Stimulated activated CD8-positive, alpha-beta memory T cell treated with anti-CD3 and anti-CD28 coated beads, Interleukin-15, amount 100 ng/mL, for 48 hours (primary cell): ENCODE results near the gene GABRP.
"Not testable (repeated sequence)": the region's sequence is repeated elsewhere in the genome, so short reads cannot be mapped to it uniquely, and the experiment has no call there.

Source experiments
- DNase-seq, 2 donors: peaks; one replicate each; pipeline ENCODE4 v3.0.0-alpha.2; 2020; ENCODE audit warnings: low read depth in 2 of 2

GABRP gene

DNA sequence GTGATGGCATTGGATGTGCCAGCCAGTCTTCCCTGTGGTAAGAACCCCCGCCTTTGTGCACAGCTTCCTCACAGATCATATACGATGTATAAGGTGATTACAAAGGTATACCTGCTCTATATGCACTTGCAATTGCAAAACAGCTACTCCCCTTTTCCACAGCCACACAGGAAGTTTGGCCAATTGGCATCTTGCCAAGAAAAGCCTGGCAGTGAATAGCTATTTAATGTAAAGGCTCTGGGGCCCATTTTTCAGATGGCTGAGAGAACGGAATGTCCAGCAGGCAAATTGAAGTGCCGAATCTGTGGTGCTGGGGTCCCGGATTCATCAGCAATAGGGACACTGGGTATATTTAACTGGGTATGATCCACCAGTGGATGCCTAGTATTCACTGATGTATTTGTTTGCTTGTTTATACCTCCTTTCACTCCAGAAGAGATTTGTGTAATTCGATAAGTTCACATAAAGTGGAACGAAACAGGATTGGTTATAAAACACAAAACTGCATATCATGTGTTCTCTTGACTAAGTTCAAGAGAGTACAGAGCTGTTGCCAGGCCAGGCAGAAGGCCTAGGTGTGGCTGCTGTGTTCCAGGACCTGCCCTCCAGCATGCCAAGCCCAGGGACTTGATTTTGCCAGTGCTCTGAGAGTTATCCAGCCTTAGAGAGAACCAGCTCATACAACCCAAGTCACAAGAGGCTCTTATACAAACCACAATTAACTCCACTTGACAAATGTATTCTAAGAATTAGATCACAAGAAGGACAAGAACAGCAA lies 27.7 kb upstream of the GABRP start:
- no peak for DNase-seq

DNA sequence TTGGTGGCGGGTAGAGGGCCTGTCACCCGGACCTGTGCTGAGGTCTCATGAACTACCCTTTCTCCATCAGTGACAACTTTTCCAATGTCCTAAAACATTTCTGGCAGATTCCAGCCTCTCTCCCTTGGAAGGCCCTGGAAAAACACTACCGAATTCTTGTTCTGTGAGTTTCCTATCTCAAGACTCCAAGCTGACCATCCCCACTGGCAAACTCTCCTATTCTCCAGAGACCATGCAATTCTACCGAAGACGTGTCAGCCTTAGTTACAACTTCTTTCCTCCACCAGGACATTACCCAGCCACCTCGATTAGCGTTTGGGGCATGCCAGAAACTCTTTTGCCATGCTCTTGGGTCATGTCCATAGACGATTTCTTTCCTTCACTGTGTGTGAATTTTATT lies 26.8 kb upstream of the GABRP start:
- DNase-seq, result no peak

GRCh38 chr5:170757182-170757601 lies 26.3 kb upstream of the GABRP start:
- DNase-seq, result no peak

GRCh38 chr5:170757669-170758068 lies 25.9 kb upstream of the GABRP start:
- no peak for DNase-seq

DNA sequence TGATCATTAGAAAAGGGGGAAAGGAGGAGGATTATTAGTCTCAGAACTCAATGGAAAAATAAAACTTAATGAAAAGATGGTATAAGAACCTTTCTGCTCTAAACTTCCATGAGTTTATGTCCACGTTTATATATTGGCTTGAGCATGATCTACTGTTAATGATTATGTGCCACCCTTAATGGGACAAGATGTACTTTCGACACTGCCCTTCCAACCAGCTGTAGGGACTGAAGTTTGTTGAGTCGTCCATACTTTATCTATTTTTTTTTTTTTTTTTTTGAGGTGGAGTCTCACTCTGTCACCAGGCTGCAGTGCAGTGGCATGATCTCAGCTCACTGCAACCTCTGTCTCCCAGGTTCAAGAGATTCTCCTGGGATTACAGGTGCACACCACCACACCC lies 25.0 kb upstream of the GABRP start:
- no peak for DNase-seq

GRCh38 chr5:170760113-170760512 lies 23.4 kb upstream of the GABRP start:
- DNase-seq, result no peak

DNA sequence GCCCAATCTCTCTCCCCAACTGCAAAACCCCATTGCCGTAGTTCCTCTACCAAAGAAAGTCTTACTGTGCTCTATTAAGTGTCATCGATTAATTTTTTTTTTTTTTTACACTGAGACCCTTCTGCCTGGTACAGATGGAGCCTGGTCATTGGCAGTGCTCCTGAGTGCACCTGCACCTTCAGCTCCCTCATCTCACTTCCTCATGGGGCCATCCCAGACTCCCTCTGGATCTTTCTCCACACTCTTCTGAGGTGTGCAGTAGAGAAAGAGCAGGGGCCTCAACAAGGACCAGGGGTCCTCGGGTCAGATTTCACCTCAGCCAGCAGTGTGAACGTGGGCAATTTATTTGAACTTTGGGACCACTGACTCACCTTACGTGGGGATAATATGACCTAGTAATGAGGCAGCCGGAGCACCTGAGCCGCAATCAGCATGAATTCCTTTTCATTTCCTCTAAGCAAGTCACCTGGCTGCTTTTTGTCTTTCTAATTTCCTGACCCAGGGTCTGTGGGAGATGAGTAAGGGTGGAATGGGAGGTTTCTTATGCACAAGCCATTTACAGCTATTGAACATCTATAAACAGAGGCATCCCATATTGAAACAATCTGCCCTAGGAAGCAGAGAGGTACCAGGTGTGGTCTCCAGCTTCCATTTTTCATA lies 22.3 kb upstream of the GABRP start:
- DNase-seq, result no peak

DNA sequence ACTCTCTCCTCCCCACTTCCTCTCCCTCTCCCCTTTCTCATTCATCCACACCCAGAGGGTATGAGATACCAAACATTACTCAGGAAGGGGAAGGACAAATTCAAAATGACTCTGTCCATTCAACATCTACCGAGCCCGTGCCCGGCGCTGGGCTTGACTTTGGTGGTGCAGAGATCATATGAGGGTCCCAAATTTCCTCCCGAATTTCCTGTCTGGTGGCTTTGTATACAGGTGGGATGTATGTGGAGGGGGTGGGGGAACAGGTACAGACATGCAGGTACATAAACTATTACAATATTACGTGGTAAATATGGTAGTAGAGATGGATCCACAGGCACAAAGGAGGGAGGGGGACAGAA lies 21.8 kb upstream of the GABRP start:
- no peak for DNase-seq

DNA sequence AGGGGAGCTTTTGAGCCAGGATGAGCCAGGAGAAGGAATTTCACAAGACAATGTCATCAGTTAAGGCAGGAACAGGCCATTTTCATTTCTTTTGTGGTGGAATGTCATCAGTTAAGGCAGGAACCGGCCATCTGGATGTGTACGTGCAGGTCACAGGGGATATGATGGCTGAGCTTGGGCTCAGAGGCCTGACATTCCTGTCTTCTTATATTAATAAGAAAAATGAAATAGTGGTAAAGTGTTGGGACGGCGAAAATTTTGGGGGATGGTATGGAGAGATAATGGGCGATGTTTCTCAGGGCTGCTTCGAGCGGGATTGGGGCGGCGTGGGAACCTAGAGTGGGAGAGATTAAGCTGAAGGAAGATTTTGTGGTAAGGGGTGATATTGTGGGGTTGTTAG lies 21.2 kb upstream of the GABRP start:
- not testable (repeated sequence) for DNase-seq

DNA sequence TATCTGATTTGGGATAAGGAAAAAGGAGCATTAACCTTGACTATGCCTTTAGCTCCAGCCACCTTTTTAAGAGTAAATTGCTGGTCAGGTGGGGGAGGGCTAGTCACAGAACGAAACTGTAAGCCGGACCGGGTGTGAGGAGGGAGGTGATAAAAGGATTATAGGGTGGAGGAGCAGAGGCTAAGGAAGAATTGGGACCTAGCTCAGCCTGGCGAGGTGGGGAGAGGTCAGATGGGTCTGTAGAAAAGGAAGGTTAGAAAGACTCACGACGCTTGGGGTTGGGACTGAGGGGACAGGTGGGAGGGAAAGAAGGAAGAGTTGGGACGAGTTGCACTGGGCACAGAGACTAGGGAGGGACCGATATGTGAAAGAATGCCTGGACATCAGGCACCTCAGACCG lies 17.7 kb upstream of the GABRP start:
- not testable (repeated sequence) for DNase-seq

DNA sequence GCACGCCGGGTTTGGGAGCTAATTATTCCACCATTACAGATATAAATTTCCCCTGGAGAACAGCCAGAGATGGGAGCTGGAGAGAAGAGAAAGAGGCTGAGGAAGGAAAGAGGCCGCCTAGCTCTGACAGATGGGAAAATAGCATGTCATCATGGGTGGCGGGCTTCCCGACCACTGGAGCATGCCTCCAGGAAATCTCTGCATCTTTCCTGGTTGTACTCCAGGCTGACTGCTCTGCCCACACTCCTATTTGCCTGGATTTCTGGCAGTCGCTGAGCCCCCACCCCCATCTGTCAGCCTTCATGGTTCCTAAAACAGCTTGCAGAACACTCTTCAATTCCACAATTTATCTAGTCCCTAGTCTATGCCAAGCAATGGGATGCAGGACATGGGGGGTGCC lies 14.3 kb upstream of the GABRP start:
- DNase-seq, result no peak

DNA sequence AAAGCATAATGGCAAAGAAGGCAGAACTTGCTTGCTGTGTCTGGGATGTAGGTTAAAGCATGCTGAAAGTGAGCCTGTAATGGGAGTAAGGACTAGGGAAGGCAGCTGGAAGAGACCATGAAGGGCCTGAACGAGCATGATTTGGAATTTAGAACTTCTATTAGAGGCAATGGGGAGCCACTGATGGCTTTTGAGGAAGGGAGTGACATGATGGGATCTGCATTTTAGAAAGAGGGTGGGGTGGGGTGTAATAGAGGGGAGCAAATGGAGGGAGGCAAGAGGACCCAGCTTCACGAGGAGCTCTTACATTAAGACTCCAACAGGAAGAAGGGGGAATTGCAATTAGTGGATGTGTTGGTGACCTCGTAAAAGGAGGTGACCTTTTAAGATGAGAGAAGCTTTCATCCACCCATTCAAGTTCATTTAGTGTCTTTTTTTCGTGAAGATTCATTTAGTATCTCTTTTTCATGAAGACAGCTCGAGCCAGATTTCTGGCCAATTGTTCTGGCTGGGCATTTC lies 13.6 kb upstream of the GABRP start:
- no peak for DNase-seq

GRCh38 chr5:170771496-170771895 lies 12.0 kb upstream of the GABRP start:
- no peak for DNase-seq

DNA sequence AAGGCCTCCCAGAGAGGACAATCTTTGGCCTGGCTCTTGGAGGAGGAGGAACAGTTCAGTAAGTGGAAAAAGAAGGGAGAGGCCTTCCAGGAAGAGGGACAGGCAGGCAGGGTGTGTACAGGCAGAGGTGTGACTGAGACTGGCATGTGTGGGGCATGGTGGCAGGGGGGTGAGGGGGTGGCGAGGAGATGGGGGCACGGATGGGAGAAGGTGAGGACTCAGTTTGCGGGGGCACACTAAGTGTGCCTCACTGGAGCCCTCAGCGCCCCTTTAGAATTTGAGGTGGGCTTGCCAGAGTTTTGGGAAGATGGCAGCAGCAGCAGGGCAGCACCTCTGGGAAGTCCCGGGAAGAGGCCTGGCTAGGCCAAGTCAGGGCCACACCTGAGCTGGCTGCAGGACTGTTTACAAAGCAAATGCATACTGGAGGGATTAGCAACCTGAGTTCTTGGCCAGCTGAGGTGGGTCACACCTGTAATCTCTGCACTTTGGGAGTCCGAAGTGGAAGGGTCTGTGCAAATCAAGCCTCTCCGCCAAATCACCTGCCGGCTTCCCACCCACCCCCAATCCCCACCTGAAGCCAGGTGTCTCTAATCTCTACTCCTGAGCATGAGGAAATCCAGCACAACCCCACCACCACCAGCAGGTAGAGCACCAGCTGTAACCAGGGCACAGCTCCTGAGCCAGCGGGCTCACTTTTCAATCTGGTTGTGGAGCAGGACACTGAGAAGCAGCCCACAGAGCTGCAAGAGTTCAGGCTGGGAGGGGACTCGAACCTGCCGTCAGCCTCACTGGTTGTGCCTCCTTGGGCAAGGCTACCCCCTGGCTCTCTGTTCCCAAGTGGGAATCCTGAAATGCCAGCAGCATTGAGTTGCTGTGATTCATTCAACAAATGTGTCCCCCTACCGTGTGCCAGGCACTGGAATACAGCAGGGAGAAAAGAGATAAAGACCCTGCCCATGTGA lies 10.2 kb upstream of the GABRP start:
- no peak for DNase-seq

DNA sequence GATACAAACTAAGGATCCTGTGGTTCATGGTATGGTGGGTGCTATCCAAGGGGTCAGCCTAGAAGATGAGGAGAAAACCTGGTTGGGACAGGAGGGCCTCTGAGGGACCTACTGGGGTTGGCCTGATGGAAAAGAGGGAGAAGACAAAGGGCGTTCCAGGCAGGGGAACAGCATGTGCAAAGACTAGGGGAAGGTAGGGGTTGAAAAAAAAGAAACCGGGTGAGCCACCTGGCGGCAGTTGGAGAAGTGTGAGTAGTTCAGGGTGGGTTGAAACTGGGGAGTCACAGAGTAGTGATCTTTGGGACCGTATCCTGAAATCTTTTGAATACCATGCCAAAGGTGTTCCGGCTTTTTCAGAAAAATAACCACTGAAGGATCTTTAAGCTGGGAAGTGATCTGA lies 8.7 kb upstream of the GABRP start:
- DNase-seq, result no peak

DNA sequence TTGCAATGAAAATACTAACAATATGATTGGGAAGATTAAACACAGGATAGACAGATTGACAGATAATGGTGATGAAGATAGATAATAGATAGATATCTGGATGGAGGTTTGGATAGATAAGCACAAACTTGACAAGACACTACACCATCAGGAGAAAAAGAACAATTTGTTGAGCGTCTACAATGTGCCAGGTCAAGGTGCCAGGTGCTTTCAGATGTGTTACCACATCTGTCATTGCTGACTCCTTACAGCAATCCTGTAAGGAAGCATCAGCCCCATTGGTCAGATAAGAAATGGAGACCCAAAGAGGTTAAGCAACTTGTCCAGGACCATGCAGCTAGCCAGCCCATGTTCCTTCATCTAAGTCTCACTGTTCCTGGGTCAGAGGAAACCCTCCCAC lies 1.6 kb upstream of the GABRP start:
- no peak for DNase-seq

GRCh38 chr5:170782438-170782837 lies 1.1 kb upstream of the GABRP start:
- no peak for DNase-seq

- no peak for DNase-seq
Observed at GRCh38 chr5:170785416-170785815, 1.9 kb downstream of the GABRP start.

DNA sequence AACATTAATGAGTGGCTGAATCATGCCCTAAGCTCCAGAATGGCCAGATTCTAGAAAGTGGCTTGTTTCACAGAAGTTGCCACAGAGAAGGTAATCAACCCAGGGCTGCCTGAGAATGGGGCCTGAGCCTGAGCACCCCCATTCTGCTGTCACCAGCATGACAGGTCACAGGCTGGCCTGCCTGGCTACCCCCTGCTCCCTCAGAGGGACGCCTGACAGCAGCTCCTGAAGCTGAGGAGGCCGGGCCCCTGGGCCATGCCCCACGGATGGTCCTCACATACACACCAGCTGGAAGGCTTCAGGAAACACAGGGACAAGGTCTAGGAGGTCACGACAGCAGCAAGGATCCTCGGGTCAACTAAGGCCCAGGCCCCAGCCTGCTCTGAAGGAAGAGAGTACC lies 3.7 kb downstream of the GABRP start:
- DNase-seq, result no peak

- DNase-seq, result no peak
Observed at GRCh38 chr5:170788626-170789304, 5.2 kb downstream of the GABRP start.

- no peak for DNase-seq
Observed at GRCh38 chr5:170791325-170791954, 7.9 kb downstream of the GABRP start.
